Activated naive CD4-positive, alpha-beta T cell treated with Interleukin-2 at 50 U/mL for 16 hours (primary cell): Measurements from ENCODE around the gene USP20.

Experiments
- DNase-seq: peaks from one replicate; pipeline ENCODE4 v3.0.0-alpha.2; 2020

The USP20 gene

GRCh38 chr9:129858167-129858962 lies 23.1 kb downstream of the USP20 start:
- DNase-seq = no peak

- DNase-seq = peak; percentile 49
Observed at GRCh38 chr9:129860653-129861446, 25.6 kb downstream of the USP20 start.

- no peak for DNase-seq
Observed at GRCh38 chr9:129861447-129861827, 26.2 kb downstream of the USP20 start.

GRCh38 chr9:129863059-129863690 lies 27.9 kb downstream of the USP20 start:
- DNase-seq = peak; percentile 71

- DNase-seq = no peak
Observed at GRCh38 chr9:129864991-129865647, 29.9 kb downstream of the USP20 start.

GRCh38 chr9:129865668-129866320 lies 30.5 kb downstream of the USP20 start:
- no peak for DNase-seq

GRCh38 chr9:129866394-129867135 lies 31.3 kb downstream of the USP20 start:
- peak; percentile 40 for DNase-seq

GRCh38 chr9:129867136-129868022 lies 32.1 kb downstream of the USP20 start:
- no peak for DNase-seq

- no peak for DNase-seq
Observed at GRCh38 chr9:129868023-129868871, 33.0 kb downstream of the USP20 start.

GRCh38 chr9:129868872-129869486 lies 33.7 kb downstream of the USP20 start:
- DNase-seq = peak; percentile 86

- no peak for DNase-seq
Observed at GRCh38 chr9:129869585-129870501, 34.6 kb downstream of the USP20 start.

GRCh38 chr9:129871046-129871445 lies 35.8 kb downstream of the USP20 start:
- no peak for DNase-seq

- no peak for DNase-seq
Observed at GRCh38 chr9:129873563-129874190, 38.4 kb downstream of the USP20 start.

- DNase-seq = no peak
Observed at GRCh38 chr9:129874261-129875101, 39.2 kb downstream of the USP20 start.

GRCh38 chr9:129875181-129875611 lies 39.9 kb downstream of the USP20 start:
- DNase-seq = no peak

GRCh38 chr9:129875687-129876395 lies 40.6 kb downstream of the USP20 start:
- DNase-seq = no peak
